ENCODE results near the gene CBLL1. TPM values are rescaled to one million over a fixed set of nuclear protein-coding genes. Genes with fewer than 3 reads are reported as not detected.

CBLL1 gene
- polyA plus RNA-seq, 4 donors: 6.2 to 23.6 (median 8.3) TPM

DNA sequence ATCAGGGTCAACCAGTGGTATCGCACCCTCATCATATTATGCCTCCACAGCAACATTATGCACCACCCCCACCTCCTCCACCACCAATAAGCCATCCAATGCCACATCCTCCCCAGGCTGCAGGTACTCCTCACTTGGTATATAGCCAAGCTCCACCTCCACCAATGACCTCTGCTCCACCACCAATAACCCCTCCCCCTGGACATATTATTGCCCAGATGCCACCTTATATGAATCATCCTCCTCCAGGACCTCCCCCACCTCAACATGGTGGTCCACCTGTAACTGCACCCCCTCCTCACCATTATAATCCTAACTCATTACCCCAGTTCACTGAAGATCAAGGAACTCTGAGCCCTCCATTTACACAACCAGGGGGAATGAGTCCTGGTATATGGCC is 14.7 kb downstream of the CBLL1 start:
- H3K4me1 ChIP-seq (ENCODE audit: control insufficient read depth in 3 of 3, insufficient read depth in 2 of 3, low read depth in 1 of 3, low read length in 2 of 3): no peaks in the 10 kb centered on the region
- no peak overlapping the region for H3K27ac ChIP-seq (ENCODE audit: low read depth in 1 of 3, low read length in 2 of 3)
- no peak overlapping the region for H3K4me3 ChIP-seq (ENCODE audit: low read depth in 1 of 3, low read length in 3 of 3)
- 92 to 100% (median 100%) methylated on average over 1 of the region's 1 CpG for WGBS, 3 donors
- DNase-seq (no peak), FAIRE-seq (no peak)
- H3K9me3 ChIP-seq (ENCODE audit: control insufficient read depth in 2 of 2, insufficient read depth in 1 of 2, low read depth in 1 of 2, low read length in 1 of 2): no peaks in the 10 kb centered on the region
- no peaks in the 10 kb centered on the region for H3K27me3 ChIP-seq (ENCODE audit: control insufficient read depth in 3 of 3, insufficient read depth in 3 of 3, low read length in 3 of 3)
- H3K36me3 ChIP-seq (ENCODE audit: control insufficient read depth in 3 of 3, insufficient read depth in 2 of 3, low read depth in 1 of 3, low read length in 3 of 3): peaks cover 5 to 17% (median 14%) of the 10 kb centered on the region in 3 donors

DNA sequence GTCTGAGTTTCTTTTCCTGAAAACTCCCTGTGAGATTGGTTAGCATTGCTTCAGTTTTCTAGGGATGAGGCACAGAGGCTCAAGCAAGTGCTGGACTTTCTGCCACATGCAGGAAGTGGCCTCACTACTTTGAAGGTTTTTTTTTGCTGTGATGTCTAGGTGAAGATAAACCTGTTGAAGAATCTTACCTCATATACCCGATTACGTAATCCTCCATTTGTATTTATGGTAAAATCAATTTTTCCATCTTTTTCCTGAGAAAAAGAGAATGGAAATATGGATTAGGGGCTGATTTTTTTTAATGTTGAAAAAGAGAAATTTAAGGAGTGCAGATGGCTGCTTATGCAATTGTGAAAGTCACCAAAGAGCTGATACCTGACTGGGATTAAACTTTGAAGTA is 23.4 kb downstream of the CBLL1 start:
- peaks cover 3 to 32% (median 13%) of the 10 kb centered on the region in 3 donors for H3K36me3 ChIP-seq (ENCODE audit: control insufficient read depth in 3 of 3, insufficient read depth in 2 of 3, low read depth in 1 of 3, low read length in 3 of 3)
- FAIRE-seq: no peak

DNA sequence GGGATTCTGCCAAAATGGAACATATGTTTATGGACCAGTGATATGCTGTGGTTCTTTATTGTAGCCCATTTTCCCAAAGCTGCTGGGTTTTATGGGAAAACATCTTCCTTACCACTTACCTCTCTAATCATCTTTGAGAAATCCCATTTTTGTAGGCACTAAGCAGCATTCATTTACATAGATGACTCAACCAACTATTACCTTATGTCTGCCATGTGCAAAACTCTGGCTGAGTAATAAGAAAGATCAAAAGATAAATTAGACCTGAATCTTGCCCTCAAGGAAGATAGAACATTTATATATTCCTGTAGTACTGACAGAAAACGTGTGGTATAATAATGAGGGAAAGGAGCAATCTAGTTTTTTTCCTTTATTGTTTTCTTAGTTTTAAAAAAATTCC is 24.3 kb downstream of the CBLL1 start:
- no peaks in the 10 kb centered on the region for H3K4me1 ChIP-seq (ENCODE audit: control insufficient read depth in 3 of 3, insufficient read depth in 2 of 3, low read depth in 1 of 3, low read length in 2 of 3)
- no peaks in the 10 kb centered on the region for H3K27me3 ChIP-seq (ENCODE audit: control insufficient read depth in 3 of 3, insufficient read depth in 3 of 3, low read length in 3 of 3)
- WGBS, 3 donors: 58 to 78% (median 75%) methylated on average over 1 of the region's 1 CpG
- peaks cover 3 to 34% (median 13%) of the 10 kb centered on the region in 3 donors for H3K36me3 ChIP-seq (ENCODE audit: control insufficient read depth in 3 of 3, insufficient read depth in 2 of 3, low read depth in 1 of 3, low read length in 3 of 3)
- H3K27ac ChIP-seq (ENCODE audit: low read depth in 1 of 3, low read length in 2 of 3): no peak overlapping the region
- FAIRE-seq (no peak), DNase-seq (no peak)
- no peak overlapping the region for H3K4me3 ChIP-seq (ENCODE audit: low read depth in 1 of 3, low read length in 3 of 3)
- H3K9me3 ChIP-seq (ENCODE audit: control insufficient read depth in 2 of 2, insufficient read depth in 1 of 2, low read depth in 1 of 2, low read length in 1 of 2): no peaks in the 10 kb centered on the region

More for the DNA sequence above, 23.4 kb downstream of the CBLL1 start:
- no peak for DNase-seq
- Histone ChIP-seq H3K27ac (ENCODE audit: low read depth in 1 of 3, low read length in 2 of 3) (no peak overlapping the region), H3K4me1 (ENCODE audit: control insufficient read depth in 3 of 3, insufficient read depth in 2 of 3, low read depth in 1 of 3, low read length in 2 of 3) (no peaks in the 10 kb centered on the region), H3K27me3 (ENCODE audit: control insufficient read depth in 3 of 3, insufficient read depth in 3 of 3, low read length in 3 of 3) (no peaks in the 10 kb centered on the region), H3K4me3 (ENCODE audit: low read depth in 1 of 3, low read length in 3 of 3) (no peak overlapping the region), H3K9me3 (ENCODE audit: control insufficient read depth in 2 of 2, insufficient read depth in 1 of 2, low read depth in 1 of 2, low read length in 1 of 2) (no peaks in the 10 kb centered on the region)
- 93 to 98% (median 95%) methylated on average over 2 of the region's 2 CpGs for WGBS, 3 donors

DNA sequence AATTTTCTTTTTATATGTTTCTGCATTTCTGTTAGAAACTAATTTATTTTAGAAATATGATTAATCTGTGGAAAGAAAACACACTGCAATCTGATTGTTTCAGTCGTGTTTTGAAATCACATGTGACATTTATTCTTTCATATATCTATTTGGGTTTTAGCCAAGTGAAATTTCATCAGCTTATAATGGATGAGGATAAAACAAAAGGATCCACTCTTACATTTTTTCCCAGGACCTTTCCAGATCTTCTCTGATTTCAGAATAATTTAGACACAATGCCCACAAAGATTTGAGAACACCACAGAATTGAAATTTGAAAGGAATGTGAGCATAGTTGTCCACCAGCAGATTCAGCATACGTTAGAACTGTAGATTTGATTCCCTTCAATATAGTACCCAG is 29.1 kb downstream of the CBLL1 start:
- Histone ChIP-seq H3K27ac (ENCODE audit: low read depth in 1 of 3, low read length in 2 of 3) (no peak overlapping the region), H3K36me3 (ENCODE audit: control insufficient read depth in 3 of 3, insufficient read depth in 2 of 3, low read depth in 1 of 3, low read length in 3 of 3) (peaks cover 3 to 33% (median 32%) of the 10 kb centered on the region in 3 donors), H3K27me3 (ENCODE audit: control insufficient read depth in 3 of 3, insufficient read depth in 3 of 3, low read length in 3 of 3) (no peaks in the 10 kb centered on the region), H3K4me1 (ENCODE audit: control insufficient read depth in 3 of 3, insufficient read depth in 2 of 3, low read depth in 1 of 3, low read length in 2 of 3) (peaks cover 0 to 2% (median 0%) of the 10 kb centered on the region in 3 donors), H3K9me3 (ENCODE audit: control insufficient read depth in 2 of 2, insufficient read depth in 1 of 2, low read depth in 1 of 2, low read length in 1 of 2) (no peaks in the 10 kb centered on the region), H3K4me3 (ENCODE audit: low read depth in 1 of 3, low read length in 3 of 3) (no peak overlapping the region)
- DNase-seq (no peak), FAIRE-seq (no peak)
- WGBS, 3 donors: 50 to 52% (median 52%) methylated on average over 2 of the region's 2 CpGs

DNA sequence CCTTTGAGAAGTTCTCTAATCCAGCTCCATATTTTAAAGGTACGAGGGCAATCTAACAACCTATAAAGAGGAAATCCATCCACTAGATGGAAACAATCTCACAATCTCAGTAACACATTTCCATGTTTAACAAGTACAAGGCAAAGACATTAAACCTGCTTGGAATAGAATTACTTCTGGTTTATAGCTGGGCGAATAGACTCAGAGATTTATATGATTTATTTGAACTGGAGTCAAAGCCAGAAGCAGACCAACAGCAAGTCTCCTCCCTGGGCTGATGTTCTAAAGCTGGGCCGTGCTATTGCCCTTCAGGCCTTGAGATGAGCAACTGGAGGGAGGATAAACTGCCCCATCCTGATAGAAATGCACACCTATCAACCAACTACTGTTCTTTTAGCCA is 33.8 kb downstream of the CBLL1 start:
- Histone ChIP-seq H3K27me3 (ENCODE audit: control insufficient read depth in 3 of 3, insufficient read depth in 3 of 3, low read length in 3 of 3) (no peaks in the 10 kb centered on the region), H3K36me3 (ENCODE audit: control insufficient read depth in 3 of 3, insufficient read depth in 2 of 3, low read depth in 1 of 3, low read length in 3 of 3) (peaks cover 0 to 31% (median 16%) of the 10 kb centered on the region in 3 donors), H3K27ac (ENCODE audit: low read depth in 1 of 3, low read length in 2 of 3) (no peak overlapping the region), H3K4me3 (ENCODE audit: low read depth in 1 of 3, low read length in 3 of 3) (no peak overlapping the region), H3K4me1 (ENCODE audit: control insufficient read depth in 3 of 3, insufficient read depth in 2 of 3, low read depth in 1 of 3, low read length in 2 of 3) (peaks cover 0 to 22% (median 0%) of the 10 kb centered on the region in 3 donors), H3K9me3 (ENCODE audit: control insufficient read depth in 2 of 2, insufficient read depth in 1 of 2, low read depth in 1 of 2, low read length in 1 of 2) (no peaks in the 10 kb centered on the region)
- DNase-seq (no peak), FAIRE-seq (no peak)
- WGBS, 3 donors: 85 to 91% (median 87%) methylated on average over 3 of the region's 3 CpGs

DNA sequence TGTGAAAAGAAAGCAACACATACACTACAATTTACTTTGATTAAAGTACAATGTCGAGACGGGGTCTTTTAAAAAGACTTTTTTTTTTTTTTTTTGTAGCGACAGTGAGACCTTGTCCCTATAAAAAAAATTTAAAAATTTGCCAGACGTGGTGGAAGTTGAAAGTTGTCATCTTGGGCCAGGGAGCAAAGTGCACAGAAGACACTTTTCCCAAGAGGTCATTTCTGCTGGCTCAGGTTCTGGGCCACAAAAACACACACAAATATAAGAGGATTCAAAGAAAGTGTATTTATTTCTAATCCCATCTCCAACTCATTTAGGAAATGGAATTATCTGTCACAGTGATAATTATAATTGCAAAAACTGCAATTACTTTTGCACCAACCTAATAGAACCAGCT is 34.3 kb downstream of the CBLL1 start:
- FAIRE-seq (no peak), DNase-seq (no peak)
- no peaks in the 10 kb centered on the region for H3K9me3 ChIP-seq (ENCODE audit: control insufficient read depth in 2 of 2, insufficient read depth in 1 of 2, low read depth in 1 of 2, low read length in 1 of 2)
- peaks cover 0 to 22% (median 0%) of the 10 kb centered on the region in 3 donors for H3K4me1 ChIP-seq (ENCODE audit: control insufficient read depth in 3 of 3, insufficient read depth in 2 of 3, low read depth in 1 of 3, low read length in 2 of 3)
- no peak overlapping the region for H3K27ac ChIP-seq (ENCODE audit: low read depth in 1 of 3, low read length in 2 of 3)
- no peak overlapping the region for H3K4me3 ChIP-seq (ENCODE audit: low read depth in 1 of 3, low read length in 3 of 3)
- H3K36me3 ChIP-seq (ENCODE audit: control insufficient read depth in 3 of 3, insufficient read depth in 2 of 3, low read depth in 1 of 3, low read length in 3 of 3): peaks cover 0 to 33% (median 19%) of the 10 kb centered on the region in 3 donors
- no peaks in the 10 kb centered on the region for H3K27me3 ChIP-seq (ENCODE audit: control insufficient read depth in 3 of 3, insufficient read depth in 3 of 3, low read length in 3 of 3)
- WGBS, 3 donors: 68 to 78% (median 69%) methylated on average over 4 of the region's 4 CpGs

DNA sequence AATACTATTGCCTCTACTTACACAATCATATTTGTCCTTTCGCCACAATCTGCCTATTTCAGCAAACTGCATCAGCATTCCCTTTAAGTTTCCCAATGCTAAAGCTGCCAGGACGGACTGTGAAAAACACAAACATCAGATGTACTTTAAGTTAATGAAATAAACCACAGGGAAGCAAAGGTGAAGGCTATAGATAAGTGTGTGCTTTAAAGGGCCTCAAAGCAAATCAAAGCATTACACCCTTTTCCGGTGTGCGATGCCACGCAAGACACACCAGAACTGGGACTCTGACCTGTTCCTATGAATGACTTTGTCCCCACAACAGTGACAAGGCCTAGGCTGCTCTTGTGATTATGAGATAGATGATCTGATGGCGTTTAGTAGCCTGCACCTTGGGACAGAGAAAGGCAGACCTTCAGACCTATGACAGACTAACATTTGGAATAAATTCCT is 35.7 kb downstream of the CBLL1 start:
- FAIRE-seq: no peak
- H3K27me3 ChIP-seq (ENCODE audit: control insufficient read depth in 3 of 3, insufficient read depth in 3 of 3, low read length in 3 of 3): no peaks in the 10 kb centered on the region
- H3K4me3 ChIP-seq (ENCODE audit: low read depth in 1 of 3, low read length in 3 of 3): no peak overlapping the region
- peaks cover 0 to 22% (median 0%) of the 10 kb centered on the region in 3 donors for H3K4me1 ChIP-seq (ENCODE audit: control insufficient read depth in 3 of 3, insufficient read depth in 2 of 3, low read depth in 1 of 3, low read length in 2 of 3)
- peak; percentile 87 to 95 for DNase-seq
- 15 to 52% (median 33%) methylated on average over 6 of the region's 6 CpGs for WGBS, 3 donors
- peaks cover 0 to 25% (median 17%) of the 10 kb centered on the region in 3 donors for H3K36me3 ChIP-seq (ENCODE audit: control insufficient read depth in 3 of 3, insufficient read depth in 2 of 3, low read depth in 1 of 3, low read length in 3 of 3)
- no peaks in the 10 kb centered on the region for H3K9me3 ChIP-seq (ENCODE audit: control insufficient read depth in 2 of 2, insufficient read depth in 1 of 2, low read depth in 1 of 2, low read length in 1 of 2)
- H3K27ac ChIP-seq (ENCODE audit: low read depth in 1 of 3, low read length in 2 of 3): peak overlapping the region in 1 of 3 donors; percentile 44

DNA sequence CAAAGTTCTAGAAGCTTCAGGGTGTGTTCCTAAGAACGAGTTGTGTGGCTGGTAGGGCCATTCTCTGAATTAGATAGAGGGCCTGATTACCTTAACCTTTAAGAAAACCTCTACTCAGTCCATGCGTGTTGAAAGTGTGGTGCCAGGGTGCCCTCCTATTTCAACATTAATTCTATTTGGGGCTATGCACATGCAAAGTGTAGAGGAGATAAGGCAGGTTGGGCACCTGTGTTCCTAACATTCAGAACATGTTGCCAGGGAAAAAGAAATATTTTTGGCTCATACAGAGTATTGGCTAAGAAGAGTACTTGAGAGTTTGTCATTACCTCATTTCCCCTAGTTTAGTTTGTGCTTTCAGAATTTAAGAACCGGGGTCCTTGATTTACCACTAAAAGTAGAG is 38.4 kb downstream of the CBLL1 start:
- no peaks in the 10 kb centered on the region for H3K27me3 ChIP-seq (ENCODE audit: control insufficient read depth in 3 of 3, insufficient read depth in 3 of 3, low read length in 3 of 3)

DNA sequence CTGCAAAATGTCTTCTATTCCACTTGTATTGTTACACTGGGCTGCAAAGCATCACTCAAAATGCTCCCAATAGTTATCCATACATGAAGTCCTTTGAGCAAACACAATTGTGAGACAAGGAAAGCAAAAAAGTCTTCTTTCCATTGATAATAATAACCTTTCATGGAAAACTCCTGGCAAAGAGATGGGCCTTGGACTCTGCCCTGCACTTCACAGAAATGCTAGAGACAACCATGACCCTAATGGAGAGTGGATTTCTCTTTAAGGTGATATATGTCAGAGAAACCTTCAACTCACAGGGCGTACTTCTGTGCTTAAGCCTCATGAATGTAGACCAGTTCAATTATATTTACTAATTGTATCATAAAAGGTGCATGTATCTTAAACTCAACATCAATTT is 39.7 kb downstream of the CBLL1 start:
- Histone ChIP-seq H3K9me3 (ENCODE audit: control insufficient read depth in 2 of 2, insufficient read depth in 1 of 2, low read depth in 1 of 2, low read length in 1 of 2) (no peaks in the 10 kb centered on the region), H3K4me3 (ENCODE audit: low read depth in 1 of 3, low read length in 3 of 3) (no peak overlapping the region), H3K27me3 (ENCODE audit: control insufficient read depth in 3 of 3, insufficient read depth in 3 of 3, low read length in 3 of 3) (no peaks in the 10 kb centered on the region), H3K36me3 (ENCODE audit: control insufficient read depth in 3 of 3, insufficient read depth in 2 of 3, low read depth in 1 of 3, low read length in 3 of 3) (peaks cover 0 to 26% (median 12%) of the 10 kb centered on the region in 3 donors), H3K27ac (ENCODE audit: low read depth in 1 of 3, low read length in 2 of 3) (no peak overlapping the region), H3K4me1 (ENCODE audit: control insufficient read depth in 3 of 3, insufficient read depth in 2 of 3, low read depth in 1 of 3, low read length in 2 of 3) (peaks cover 0 to 15% (median 0%) of the 10 kb centered on the region in 3 donors)
- WGBS, 3 donors: 89 to 97% (median 94%) methylated on average over 1 of the region's 1 CpG
- DNase-seq (no peak), FAIRE-seq (no peak)

More for the DNA sequence above, 38.4 kb downstream of the CBLL1 start:
- no peaks in the 10 kb centered on the region for H3K9me3 ChIP-seq (ENCODE audit: control insufficient read depth in 2 of 2, insufficient read depth in 1 of 2, low read depth in 1 of 2, low read length in 1 of 2)
- peaks cover 0 to 21% (median 18%) of the 10 kb centered on the region in 3 donors for H3K36me3 ChIP-seq (ENCODE audit: control insufficient read depth in 3 of 3, insufficient read depth in 2 of 3, low read depth in 1 of 3, low read length in 3 of 3)
- WGBS, 3 donors: 65 to 77% (median 73%) methylated on average over 3 of the region's 3 CpGs
- no peak overlapping the region for H3K27ac ChIP-seq (ENCODE audit: low read depth in 1 of 3, low read length in 2 of 3)
- no peak overlapping the region for H3K4me3 ChIP-seq (ENCODE audit: low read depth in 1 of 3, low read length in 3 of 3)
- DNase-seq (no peak), FAIRE-seq (no peak)
- peaks cover 0 to 22% (median 0%) of the 10 kb centered on the region in 3 donors for H3K4me1 ChIP-seq (ENCODE audit: control insufficient read depth in 3 of 3, insufficient read depth in 2 of 3, low read depth in 1 of 3, low read length in 2 of 3)
